ENCODE data around the gene CSF2RB.

The CSF2RB gene

GRCh38 chr22:36873614-36874308 lies 39.7 kb upstream of the CSF2RB start:
- Histone ChIP-seq H3K27ac (ENCODE audit: low read length) (no peak overlapping the region), H3K4me1 (ENCODE audit: control insufficient read depth, low read depth, low read length) (no peaks in the 10 kb centered on the region), H3K9ac (ENCODE audit: low read length) (no peak overlapping the region), H3K27me3 (ENCODE audit: control insufficient read depth, insufficient read depth, low read length) (no peaks in the 10 kb centered on the region), H3K4me3 (ENCODE audit: low read length) (no peak overlapping the region), H3K9me3 (ENCODE audit: control insufficient read depth, low read depth, low read length) (no peaks in the 10 kb centered on the region), H3K36me3 (ENCODE audit: control insufficient read depth, low read depth, low read length) (no peaks in the 10 kb centered on the region)

DNA sequence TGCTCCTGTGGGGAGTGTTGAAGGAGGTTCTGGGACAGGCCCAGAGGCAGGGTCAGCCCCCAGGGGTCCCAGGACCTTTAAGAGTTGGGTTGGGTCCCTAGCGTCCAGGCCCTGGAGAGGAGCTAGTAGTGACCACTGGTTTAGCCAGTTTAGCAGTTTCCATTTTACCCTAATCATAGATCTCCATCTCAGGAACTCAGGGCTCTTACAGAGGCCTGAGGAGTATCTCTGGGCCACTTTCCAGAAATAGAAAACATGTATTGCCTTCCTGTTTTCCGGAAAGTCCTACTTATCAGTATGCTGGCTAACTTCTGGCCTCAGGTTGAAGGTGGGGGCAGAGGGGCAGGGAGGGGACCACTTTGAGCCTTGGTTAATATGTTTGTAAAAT lies 39.1 kb upstream of the CSF2RB start:
- H3K9me3 ChIP-seq (ENCODE audit: control insufficient read depth, low read depth, low read length), result no peaks in the 10 kb centered on the region
- no peaks in the 10 kb centered on the region for H3K4me1 ChIP-seq (ENCODE audit: control insufficient read depth, low read depth, low read length)
- H3K27me3 ChIP-seq (ENCODE audit: control insufficient read depth, insufficient read depth, low read length), result no peaks in the 10 kb centered on the region
- no peaks in the 10 kb centered on the region for H3K36me3 ChIP-seq (ENCODE audit: control insufficient read depth, low read depth, low read length)
- no peak overlapping the region for H3K4me3 ChIP-seq (ENCODE audit: low read length)
- H3K27ac ChIP-seq (ENCODE audit: low read length), result no peak overlapping the region
- H3K9ac ChIP-seq (ENCODE audit: low read length), result no peak overlapping the region

DNA sequence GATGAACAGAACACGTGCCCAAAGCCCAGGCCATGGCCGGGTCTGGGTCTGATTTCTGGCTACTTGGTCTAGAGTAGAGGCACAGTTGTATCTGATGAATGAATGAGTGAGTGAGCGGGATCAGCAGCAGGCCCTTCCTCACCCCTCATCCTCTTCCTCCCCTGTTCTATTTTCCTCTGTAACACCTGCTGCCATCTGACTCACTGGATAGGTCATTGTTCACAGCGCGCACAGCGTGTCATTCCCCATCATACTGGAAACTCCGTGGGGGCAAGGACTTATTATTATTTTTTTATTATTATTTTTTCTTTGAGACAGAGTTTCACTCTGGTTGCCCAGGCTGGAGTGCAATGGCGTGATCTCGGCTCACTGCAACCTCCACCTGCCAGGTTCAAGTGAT lies 38.7 kb upstream of the CSF2RB start:
- Histone ChIP-seq H3K36me3 (ENCODE audit: control insufficient read depth, low read depth, low read length) (no peaks in the 10 kb centered on the region), H3K27ac (ENCODE audit: low read length) (no peak overlapping the region), H3K9me3 (ENCODE audit: control insufficient read depth, low read depth, low read length) (no peaks in the 10 kb centered on the region), H3K27me3 (ENCODE audit: control insufficient read depth, insufficient read depth, low read length) (no peaks in the 10 kb centered on the region), H3K4me1 (ENCODE audit: control insufficient read depth, low read depth, low read length) (no peaks in the 10 kb centered on the region), H3K4me3 (ENCODE audit: low read length) (no peak overlapping the region), H3K9ac (ENCODE audit: low read length) (no peak overlapping the region)

GRCh38 chr22:36875741-36876140 lies 37.7 kb upstream of the CSF2RB start:
- Histone ChIP-seq H3K9ac (ENCODE audit: low read length) (no peak overlapping the region), H3K27ac (ENCODE audit: low read length) (no peak overlapping the region), H3K4me1 (ENCODE audit: control insufficient read depth, low read depth, low read length) (no peaks in the 10 kb centered on the region), H3K4me3 (ENCODE audit: low read length) (no peak overlapping the region), H3K36me3 (ENCODE audit: control insufficient read depth, low read depth, low read length) (no peaks in the 10 kb centered on the region), H3K9me3 (ENCODE audit: control insufficient read depth, low read depth, low read length) (no peaks in the 10 kb centered on the region), H3K27me3 (ENCODE audit: control insufficient read depth, insufficient read depth, low read length) (no peaks in the 10 kb centered on the region)

- no peaks in the 10 kb centered on the region for H3K9me3 ChIP-seq (ENCODE audit: control insufficient read depth, low read depth, low read length)
- H3K4me3 ChIP-seq (ENCODE audit: low read length), result no peak overlapping the region
- no peak overlapping the region for H3K9ac ChIP-seq (ENCODE audit: low read length)
- no peak overlapping the region for H3K27ac ChIP-seq (ENCODE audit: low read length)
- no peaks in the 10 kb centered on the region for H3K27me3 ChIP-seq (ENCODE audit: control insufficient read depth, insufficient read depth, low read length)
- H3K4me1 ChIP-seq (ENCODE audit: control insufficient read depth, low read depth, low read length), result no peaks in the 10 kb centered on the region
- H3K36me3 ChIP-seq (ENCODE audit: control insufficient read depth, low read depth, low read length), result no peaks in the 10 kb centered on the region
Measured at GRCh38 chr22:36879775-36880174, 33.7 kb upstream of the CSF2RB start.

DNA sequence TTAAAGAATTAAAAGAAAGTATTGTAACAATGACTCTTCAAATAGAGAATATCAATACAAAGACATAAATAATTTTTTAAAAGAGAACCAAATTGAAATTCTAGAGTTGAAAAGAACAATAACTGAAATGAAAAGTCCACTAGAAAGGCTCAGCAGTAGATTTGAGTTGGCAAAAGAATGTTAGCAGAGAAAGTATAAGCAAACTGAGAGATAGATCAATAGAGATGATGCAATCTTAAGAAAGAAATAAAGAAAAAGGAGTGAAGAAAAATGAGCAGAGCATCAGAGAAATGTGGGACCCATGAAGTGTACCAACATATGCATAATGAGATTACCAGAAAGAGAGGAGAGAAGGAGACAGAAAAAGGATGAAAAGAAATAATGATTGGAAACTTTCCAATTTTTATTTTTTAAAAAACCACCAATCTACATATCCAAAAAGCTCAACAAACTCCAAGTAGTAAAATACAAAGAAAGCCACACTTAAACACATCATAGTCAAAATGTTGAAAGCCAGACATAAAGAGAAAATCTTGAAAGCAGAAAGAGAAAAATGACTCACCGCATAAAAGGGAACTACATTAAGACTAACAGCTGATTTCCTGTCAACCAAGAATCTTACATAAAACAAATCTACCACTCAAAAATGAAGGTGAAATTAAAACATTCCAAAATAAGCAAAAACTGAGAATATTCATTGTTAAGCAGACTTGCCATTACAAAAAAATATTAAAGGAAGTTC lies 31.8 kb upstream of the CSF2RB start:
- Histone ChIP-seq H3K9ac (ENCODE audit: low read length) (no peak overlapping the region), H3K9me3 (ENCODE audit: control insufficient read depth, low read depth, low read length) (no peaks in the 10 kb centered on the region), H3K4me1 (ENCODE audit: control insufficient read depth, low read depth, low read length) (peaks cover 4% of the 10 kb centered on the region), H3K27me3 (ENCODE audit: control insufficient read depth, insufficient read depth, low read length) (no peaks in the 10 kb centered on the region), H3K36me3 (ENCODE audit: control insufficient read depth, low read depth, low read length) (no peaks in the 10 kb centered on the region), H3K27ac (ENCODE audit: low read length) (no peak overlapping the region), H3K4me3 (ENCODE audit: low read length) (no peak overlapping the region)

DNA sequence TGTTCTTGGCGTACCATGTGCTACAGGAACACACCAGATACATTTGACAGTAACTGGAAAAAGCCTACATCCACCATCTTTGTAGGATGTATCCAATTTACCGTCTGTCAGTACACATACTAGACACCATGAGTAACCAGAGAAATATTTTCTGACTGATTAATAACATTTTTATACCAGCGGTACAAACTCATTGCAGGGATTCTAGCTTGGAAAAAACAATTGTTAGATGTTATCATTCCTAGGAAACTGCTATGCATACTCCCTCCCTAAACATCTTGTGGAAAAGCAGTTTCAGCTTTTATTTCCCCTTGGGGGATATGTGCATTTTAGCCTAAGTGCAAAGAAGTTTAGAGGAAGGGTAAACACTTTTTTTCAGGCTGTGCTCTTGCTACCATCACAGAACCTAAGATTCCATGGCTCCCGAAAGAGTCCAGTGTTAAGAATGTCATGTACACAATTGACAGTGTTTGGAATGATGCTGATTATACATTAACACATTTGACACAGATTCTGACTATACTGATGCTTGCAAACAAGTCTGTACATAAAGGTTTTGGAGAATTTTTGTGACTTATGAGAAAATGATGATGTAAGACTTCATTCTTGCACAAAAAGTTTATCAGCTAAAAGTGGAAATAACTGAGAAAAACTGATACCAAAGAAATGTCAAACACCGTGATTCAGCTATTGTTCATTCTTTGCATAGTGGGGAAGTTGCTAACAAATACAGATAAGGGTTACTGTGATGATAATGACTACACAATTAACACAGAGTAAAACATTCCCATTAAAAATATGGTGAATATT lies 28.9 kb upstream of the CSF2RB start:
- Histone ChIP-seq H3K4me1 (ENCODE audit: control insufficient read depth, low read depth, low read length) (peaks cover 4% of the 10 kb centered on the region), H3K9ac (ENCODE audit: low read length) (no peak overlapping the region), H3K36me3 (ENCODE audit: control insufficient read depth, low read depth, low read length) (no peaks in the 10 kb centered on the region), H3K9me3 (ENCODE audit: control insufficient read depth, low read depth, low read length) (no peaks in the 10 kb centered on the region), H3K4me3 (ENCODE audit: low read length) (no peak overlapping the region), H3K27ac (ENCODE audit: low read length) (no peak overlapping the region), H3K27me3 (ENCODE audit: control insufficient read depth, insufficient read depth, low read length) (no peaks in the 10 kb centered on the region)

DNA sequence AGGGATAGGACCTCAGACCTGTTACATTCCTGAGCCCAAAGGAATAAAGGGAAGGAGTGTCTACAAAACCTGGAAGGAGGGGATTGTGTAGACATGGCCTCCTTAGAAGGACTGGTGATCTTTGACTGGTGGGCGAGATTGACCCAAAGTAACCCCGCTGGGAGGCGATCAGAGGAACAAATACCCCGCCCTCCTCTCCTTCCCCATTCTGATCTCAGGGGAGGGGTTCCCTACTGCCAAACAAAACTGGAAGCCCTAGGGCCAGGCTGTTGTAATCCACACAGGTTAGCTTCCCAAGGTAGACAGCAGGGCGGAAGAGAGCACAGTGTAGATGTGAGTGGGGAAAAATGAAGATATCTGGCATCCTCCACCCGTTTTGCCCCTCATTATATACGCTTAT lies 28.0 kb upstream of the CSF2RB start:
- no peak overlapping the region for H3K9ac ChIP-seq (ENCODE audit: low read length)
- H3K9me3 ChIP-seq (ENCODE audit: control insufficient read depth, low read depth, low read length), result no peaks in the 10 kb centered on the region
- H3K4me1 ChIP-seq (ENCODE audit: control insufficient read depth, low read depth, low read length), result peaks cover 4% of the 10 kb centered on the region
- no peaks in the 10 kb centered on the region for H3K36me3 ChIP-seq (ENCODE audit: control insufficient read depth, low read depth, low read length)
- H3K4me3 ChIP-seq (ENCODE audit: low read length), result no peak overlapping the region
- no peak overlapping the region for H3K27ac ChIP-seq (ENCODE audit: low read length)
- no peaks in the 10 kb centered on the region for H3K27me3 ChIP-seq (ENCODE audit: control insufficient read depth, insufficient read depth, low read length)

- no peak overlapping the region for H3K4me3 ChIP-seq (ENCODE audit: low read length)
- H3K9me3 ChIP-seq (ENCODE audit: control insufficient read depth, low read depth, low read length), result no peaks in the 10 kb centered on the region
- H3K27me3 ChIP-seq (ENCODE audit: control insufficient read depth, insufficient read depth, low read length), result no peaks in the 10 kb centered on the region
- peaks cover 4% of the 10 kb centered on the region for H3K4me1 ChIP-seq (ENCODE audit: control insufficient read depth, low read depth, low read length)
- H3K36me3 ChIP-seq (ENCODE audit: control insufficient read depth, low read depth, low read length), result no peaks in the 10 kb centered on the region
- no peak overlapping the region for H3K27ac ChIP-seq (ENCODE audit: low read length)
- H3K9ac ChIP-seq (ENCODE audit: low read length), result no peak overlapping the region
Measured at GRCh38 chr22:36886016-36886415, 27.4 kb upstream of the CSF2RB start.

GRCh38 chr22:36887162-36887561 lies 26.3 kb upstream of the CSF2RB start:
- Histone ChIP-seq H3K36me3 (ENCODE audit: control insufficient read depth, low read depth, low read length) (no peaks in the 10 kb centered on the region), H3K27ac (ENCODE audit: low read length) (no peak overlapping the region), H3K9me3 (ENCODE audit: control insufficient read depth, low read depth, low read length) (no peaks in the 10 kb centered on the region), H3K4me1 (ENCODE audit: control insufficient read depth, low read depth, low read length) (peaks cover 4% of the 10 kb centered on the region), H3K27me3 (ENCODE audit: control insufficient read depth, insufficient read depth, low read length) (no peaks in the 10 kb centered on the region), H3K4me3 (ENCODE audit: low read length) (no peak overlapping the region), H3K9ac (ENCODE audit: low read length) (no peak overlapping the region)

DNA sequence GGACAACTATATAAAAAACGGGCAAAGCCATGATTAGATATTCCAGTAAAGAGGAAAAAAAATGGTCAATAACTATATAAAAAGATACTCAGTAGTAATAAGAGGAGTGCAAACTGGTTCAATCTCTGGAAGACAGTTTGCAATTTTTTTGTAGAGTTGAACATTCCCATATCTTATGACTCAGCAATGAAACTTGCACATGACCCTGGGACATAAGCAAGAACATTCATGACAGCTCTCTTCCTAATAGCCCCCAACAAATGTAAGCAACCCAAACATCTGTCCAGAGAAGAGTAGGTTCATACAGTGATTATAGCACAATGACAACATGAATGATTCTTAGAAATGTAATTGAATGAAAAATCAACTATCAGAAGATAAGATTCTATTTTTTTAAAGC lies 21.8 kb upstream of the CSF2RB start:
- Histone ChIP-seq H3K27me3 (ENCODE audit: control insufficient read depth, insufficient read depth, low read length) (no peaks in the 10 kb centered on the region), H3K9me3 (ENCODE audit: control insufficient read depth, low read depth, low read length) (no peaks in the 10 kb centered on the region), H3K27ac (ENCODE audit: low read length) (no peak overlapping the region), H3K9ac (ENCODE audit: low read length) (no peak overlapping the region), H3K4me3 (ENCODE audit: low read length) (no peak overlapping the region), H3K36me3 (ENCODE audit: control insufficient read depth, low read depth, low read length) (no peaks in the 10 kb centered on the region), H3K4me1 (ENCODE audit: control insufficient read depth, low read depth, low read length) (no peaks in the 10 kb centered on the region)

Data from iPS-18a (cell line).